Measurements from ENCODE around the gene MAN1C1. TPM values are rescaled to one million over a fixed set of nuclear protein-coding genes. Genes with fewer than 3 reads are reported as not detected.

MAN1C1 gene
- total and polyA plus RNA-seq, 9 of the 15 experiments (the other 6 are each of a cell fraction or from before 2014, with no cell fraction given) = 0.04 to 0.44 (median 0.10) TPM; not detected in 3

DNA sequence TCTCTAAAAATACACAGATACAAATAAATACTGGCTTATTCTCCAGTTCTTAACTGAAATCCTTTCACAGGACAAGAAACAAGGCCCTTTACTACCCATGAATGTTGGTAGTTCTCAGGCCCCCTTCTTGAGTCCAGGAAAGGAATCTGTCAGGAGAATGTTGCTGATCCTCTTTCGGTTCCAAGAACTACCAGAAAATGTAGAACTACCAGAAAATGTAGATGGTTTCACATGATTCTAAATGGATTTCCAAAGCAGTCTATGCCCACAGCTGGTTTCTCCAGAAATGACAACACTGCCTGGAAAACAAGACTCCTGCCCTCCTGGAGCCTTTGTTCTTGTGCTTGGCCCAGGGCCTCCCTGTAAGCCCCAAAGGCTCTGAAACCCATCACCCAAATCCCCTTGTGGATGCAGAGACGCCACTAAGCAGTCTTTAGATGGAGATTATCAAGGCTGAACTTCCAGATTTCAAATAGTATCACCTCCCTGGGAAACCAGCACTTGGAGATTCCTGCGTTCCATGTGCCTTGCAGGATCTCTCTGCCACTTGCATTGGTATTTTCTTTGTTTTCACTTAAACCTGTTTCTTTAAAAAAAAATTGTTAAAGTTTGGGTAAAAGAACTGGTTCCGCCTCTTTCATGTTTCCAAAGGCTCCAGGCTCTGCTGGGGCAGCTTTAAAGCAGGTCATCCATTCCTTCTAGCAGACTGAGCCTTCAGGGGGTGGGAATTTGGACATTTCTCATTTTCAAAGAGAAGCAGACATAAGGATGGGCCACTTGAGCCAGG lies 53.4 kb downstream of the MAN1C1 start:
- Histone ChIP-seq H3K27ac (ENCODE audit: extremely low read depth, low read depth, low read length) (no peak overlapping the region), H2AFZ (ENCODE audit: low read depth, low read length) (no peak overlapping the region), H3K36me3 (ENCODE audit: control insufficient read depth, insufficient read depth, low read length) (no peaks in the 10 kb centered on the region), H3K4me2 (ENCODE audit: insufficient read depth, low read length) (no peak overlapping the region), H3K4me1 (replicated peaks in 1 of 2; ENCODE audit: control insufficient read depth in 2 of 2, insufficient read depth in 2 of 2, low read length in 2 of 2) (no peaks in the 10 kb centered on the region), H3K9me3 (replicated peaks; ENCODE audit: control insufficient read depth, insufficient read depth, low read depth, low read length) (no peaks in the 10 kb centered on the region), H3K9ac (ENCODE audit: insufficient read depth in 1 of 2, low read depth in 2 of 2, low read length in 2 of 2) (no peak overlapping the region), H3K9me1 (ENCODE audit: control insufficient read depth, insufficient read depth, low read length) (no peaks in the 10 kb centered on the region), H3K27me3 (ENCODE audit: control insufficient read depth in 2 of 2, insufficient read depth in 2 of 2, low read length in 2 of 2) (peaks cover 41 to 73% of the 10 kb centered on the region in 2 experiments), H4K20me1 (replicated peaks; ENCODE audit: control insufficient read depth, insufficient read depth, low read length) (peaks cover 8% of the 10 kb centered on the region; the same call in 1 of the 2 replicates), H3K79me2 (ENCODE audit: control insufficient read depth, insufficient read depth, low read length) (no peaks in the 10 kb centered on the region), H3K4me3 (no peak overlapping the region)
- FAIRE-seq = no peak
- ChIA-PET POLR2A (interaction anchor here (0.5 to 1.4 kb wide), 2 partner anchors 10 to 316 kb away, joined by 4 to 5 read pairs; no protein-coding TSS in a partner anchor), CTCF (ENCODE audit: low intra/inter-chr PET ratio) (no interaction called here)
- BruUV-seq (replicated peaks) = no TSS peak
- 1% methylated on average over 4 of the region's 4 CpGs for WGBS (ENCODE audit: insufficient coverage, low coverage, missing lambda C conversion rate)
- no peak for DNase-seq (ENCODE audit: extremely low read depth in 1 of 4, low spot score in 3 of 4)
- intact Hi-C loops (cut with micrococcal nuclease) = no loop called here
- in situ Hi-C loops (cut with MboI) = no loop called here
- ATAC-seq = no peak
- TF ChIP-seq POLR2H (tag; IDR thresholded peaks at IDR 0.05; ENCODE audit: low read depth) = no peak
- TF ChIP-seq ZNF76 (CRISPR knock-in tag; IDR thresholded peaks at IDR 0.05; ENCODE audit: borderline replicate concordance) = no peak
- TF ChIP-seq ZFP30 (CRISPR knock-in tag; IDR thresholded peaks at IDR 0.05; ENCODE audit: borderline replicate concordance) = no peak
- TF ChIP-seq MITF (IDR thresholded peaks at IDR 0.05) = no peak
- TF ChIP-seq TCFL5 (CRISPR knock-in tag; conservative IDR thresholded peaks at IDR 0.05) = no peak
- no peak for TF ChIP-seq MAFK (IDR thresholded peaks at IDR 0.05; ENCODE audit: low read length)
- no peak for TF ChIP-seq BRD9 (IDR thresholded peaks at IDR 0.05; ENCODE audit: low read depth, partially characterized antibody)
- TF ChIP-seq, protein P1, sequence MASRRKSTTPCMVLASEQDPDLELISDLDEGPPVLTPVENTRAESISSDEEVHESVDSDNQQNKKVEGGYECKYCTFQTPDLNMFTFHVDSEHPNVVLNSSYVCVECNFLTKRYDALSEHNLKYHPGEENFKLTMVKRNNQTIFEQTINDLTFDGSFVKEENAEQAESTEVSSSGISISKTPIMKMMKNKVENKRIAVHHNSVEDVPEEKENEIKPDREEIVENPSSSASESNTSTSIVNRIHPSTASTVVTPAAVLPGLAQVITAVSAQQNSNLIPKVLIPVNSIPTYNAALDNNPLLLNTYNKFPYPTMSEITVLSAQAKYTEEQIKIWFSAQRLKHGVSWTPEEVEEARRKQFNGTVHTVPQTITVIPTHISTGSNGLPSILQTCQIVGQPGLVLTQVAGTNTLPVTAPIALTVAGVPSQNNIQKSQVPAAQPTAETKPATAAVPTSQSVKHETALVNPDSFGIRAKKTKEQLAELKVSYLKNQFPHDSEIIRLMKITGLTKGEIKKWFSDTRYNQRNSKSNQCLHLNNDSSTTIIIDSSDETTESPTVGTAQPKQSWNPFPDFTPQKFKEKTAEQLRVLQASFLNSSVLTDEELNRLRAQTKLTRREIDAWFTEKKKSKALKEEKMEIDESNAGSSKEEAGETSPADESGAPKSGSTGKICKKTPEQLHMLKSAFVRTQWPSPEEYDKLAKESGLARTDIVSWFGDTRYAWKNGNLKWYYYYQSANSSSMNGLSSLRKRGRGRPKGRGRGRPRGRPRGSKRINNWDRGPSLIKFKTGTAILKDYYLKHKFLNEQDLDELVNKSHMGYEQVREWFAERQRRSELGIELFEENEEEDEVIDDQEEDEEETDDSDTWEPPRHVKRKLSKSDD (conservative IDR thresholded peaks at IDR 0.05; ENCODE audit: low read length) = no peak
- no peak for TF ChIP-seq ZZZ3 (IDR thresholded peaks at IDR 0.05)
- no peak for TF ChIP-seq MXD1 (CRISPR knock-in tag; IDR thresholded peaks at IDR 0.05; ENCODE audit: borderline replicate concordance, poor library complexity, severe bottlenecking)
- no peak for TF ChIP-seq U2AF2 (optimal IDR thresholded peaks at IDR 0.05; ENCODE audit: low read depth, low read length)
- no peak for TF ChIP-seq ZNF785 (CRISPR knock-in tag; IDR thresholded peaks at IDR 0.05)
- TF ChIP-seq TFAP4 (CRISPR knock-in tag; IDR thresholded peaks at IDR 0.05; ENCODE audit: borderline replicate concordance) = no peak
- TF ChIP-seq SAP30 (IDR thresholded peaks at IDR 0.05; ENCODE audit: borderline replicate concordance, insufficient read depth, low read depth, low read length, poor library complexity, severe bottlenecking) = no peak
- TF ChIP-seq HNRNPK (IDR thresholded peaks at IDR 0.05; ENCODE audit: low read depth, low read length, poor library complexity, severe bottlenecking) = no peak
